DLD1 (cell line): ENCODE measurements around the gene LRRC8D.
"Not testable (repeated sequence)": the region's sequence is repeated elsewhere in the genome, so short reads cannot be mapped to it uniquely, and the experiment has no call there.

Experiments
- in situ Hi-C: cut with HindIII; loops from 2 replicates; pipeline ENCODE4 v1.10.0; 2017; ENCODE audit warnings: low sequenced_read_pairs

LRRC8D gene

GRCh38 chr1:89820422-89821321, at the start of gene LRRC8D:
Gene LRRC8D (plus strand): TSS chr1:89821032. CDS start chr1:89933069, 112,037 bp downstream.
- in situ Hi-C loops, result no loop called here

GRCh38 chr1:89771991-89772560, 48.8 kb upstream of the LRRC8D start:
- in situ Hi-C loops, result no loop called here

DNA sequence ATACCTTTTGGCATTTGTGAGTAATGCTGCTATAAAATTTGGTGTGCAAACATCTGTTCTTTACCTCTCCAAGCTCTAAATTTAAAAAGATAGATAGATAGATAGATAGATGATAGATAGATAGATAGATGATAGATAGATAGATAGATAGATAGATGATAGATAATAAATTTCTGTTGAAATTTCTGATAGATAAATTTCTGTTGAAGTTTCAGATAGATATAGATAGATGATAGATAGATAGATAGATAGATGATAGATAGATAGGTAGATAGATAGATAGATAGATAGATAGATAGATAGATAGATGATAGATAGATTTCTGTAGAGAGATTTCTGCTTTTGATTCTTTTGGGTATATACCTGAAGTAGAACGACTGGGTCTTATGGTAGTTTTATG, 44.7 kb upstream of the LRRC8D start:
- in situ Hi-C loops, result not testable (repeated sequence)

GRCh38 chr1:89777271-89777670, 43.6 kb upstream of the LRRC8D start:
- in situ Hi-C loops, result not testable (repeated sequence)

DNA sequence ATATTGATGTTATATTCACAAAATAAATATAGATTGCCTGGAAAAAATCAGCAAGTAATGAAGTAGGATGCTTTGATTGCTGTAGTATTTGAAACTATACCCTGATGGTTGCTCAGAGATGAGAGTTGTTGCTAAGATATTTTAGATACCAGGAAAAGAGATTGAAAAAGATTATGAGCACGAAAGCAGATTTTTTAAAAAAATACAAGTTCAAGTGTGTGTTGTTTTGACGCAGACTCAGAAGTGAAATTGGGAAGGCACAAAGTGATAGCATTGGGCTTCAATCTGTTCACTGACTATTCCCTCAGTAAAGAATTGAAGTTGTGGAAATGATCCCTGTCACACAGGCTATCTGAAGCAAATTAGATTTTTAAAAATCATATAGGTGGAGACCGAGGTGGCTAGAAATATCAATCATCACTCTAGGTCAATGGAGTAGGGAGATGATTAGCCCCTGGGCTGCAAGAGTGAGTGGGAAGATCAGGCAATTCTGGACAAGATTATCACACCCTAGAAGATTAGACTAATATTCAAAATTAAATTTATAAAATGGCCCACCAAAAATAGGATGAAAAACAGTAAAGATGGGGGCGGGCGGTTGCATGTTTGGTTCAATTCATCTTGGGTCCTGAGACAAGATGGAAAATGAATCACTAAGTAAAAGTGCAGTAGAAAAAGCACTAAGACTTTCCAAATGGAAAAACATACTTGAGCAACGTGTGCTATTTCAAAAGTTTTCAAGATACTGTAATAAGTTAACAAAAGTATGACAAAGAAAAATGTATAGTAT, 41.5 kb upstream of the LRRC8D start:
- in situ Hi-C loops, result no loop called here

DNA sequence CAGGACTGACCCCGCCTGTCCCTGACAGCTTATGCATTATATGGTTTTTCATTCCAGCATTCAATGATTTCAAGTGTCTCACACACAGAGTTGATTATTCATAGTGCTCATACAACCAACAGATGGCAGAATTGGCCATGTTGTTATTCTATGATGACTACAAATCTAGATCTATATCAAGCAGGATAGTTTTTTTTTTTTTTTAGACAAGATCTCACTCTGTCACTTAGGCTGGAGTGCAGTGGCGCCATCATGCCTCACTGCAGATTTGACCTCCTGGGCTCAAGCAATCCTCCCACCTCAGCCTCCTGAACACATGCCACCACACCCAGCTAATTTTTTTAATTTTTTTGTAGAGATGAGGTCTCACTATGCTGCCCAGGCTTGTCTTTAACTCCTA, 40.1 kb upstream of the LRRC8D start:
- in situ Hi-C loops, result no loop called here

GRCh38 chr1:89781494-89782126, 39.2 kb upstream of the LRRC8D start:
- in situ Hi-C loops, result no loop called here

- in situ Hi-C loops, result no loop called here
Observed at GRCh38 chr1:89786628-89787214, 34.1 kb upstream of the LRRC8D start.

DNA sequence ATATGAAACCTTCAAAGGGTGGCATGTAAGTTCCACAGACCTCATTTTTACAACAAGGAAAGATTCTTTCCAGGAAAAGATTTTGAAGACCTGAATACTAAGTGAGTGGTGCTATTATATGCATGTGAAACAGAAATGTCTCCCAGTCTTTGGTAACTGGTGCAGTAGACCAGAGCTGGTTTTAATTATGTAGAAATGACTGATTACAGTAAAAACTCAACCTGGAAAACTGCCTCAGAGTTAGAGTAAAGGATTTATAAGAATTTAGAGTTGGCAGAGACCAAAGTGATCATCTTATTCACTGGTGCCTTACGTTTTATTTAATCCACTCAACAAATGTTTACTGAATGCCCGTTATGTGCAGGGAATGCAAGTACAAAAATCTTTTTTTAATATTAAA, 30.2 kb upstream of the LRRC8D start:
- in situ Hi-C loops, result no loop called here

DNA sequence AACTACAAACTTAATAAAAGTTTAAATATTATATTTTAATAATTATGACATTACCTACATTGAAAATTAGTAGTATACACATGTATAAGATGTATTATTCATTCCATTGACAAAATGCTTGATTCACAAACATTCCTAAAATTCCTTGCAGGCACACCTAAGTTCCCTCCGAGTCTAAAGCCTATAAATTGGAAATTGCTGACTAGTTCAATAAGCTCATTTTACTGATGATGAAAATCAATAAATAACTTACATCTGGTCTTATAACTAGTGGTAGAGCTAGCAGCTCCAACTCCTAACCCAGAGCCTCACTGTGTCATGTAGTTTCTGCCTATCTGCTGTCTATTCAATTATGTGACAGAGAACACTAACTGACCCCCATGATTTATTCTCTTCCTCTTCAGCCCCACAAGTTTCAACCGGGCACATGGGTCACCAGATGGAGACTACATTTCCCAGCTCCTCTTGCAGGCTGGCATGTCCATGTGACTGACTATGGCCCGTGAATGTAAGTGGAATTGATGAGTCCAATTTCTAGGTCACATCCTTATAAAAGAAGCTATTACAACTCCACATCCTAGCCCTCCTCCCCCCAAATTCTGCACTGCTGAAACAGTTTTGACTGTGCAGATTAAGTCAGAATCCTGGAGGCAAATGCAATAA, 29.6 kb upstream of the LRRC8D start:
- in situ Hi-C loops, result no loop called here

DNA sequence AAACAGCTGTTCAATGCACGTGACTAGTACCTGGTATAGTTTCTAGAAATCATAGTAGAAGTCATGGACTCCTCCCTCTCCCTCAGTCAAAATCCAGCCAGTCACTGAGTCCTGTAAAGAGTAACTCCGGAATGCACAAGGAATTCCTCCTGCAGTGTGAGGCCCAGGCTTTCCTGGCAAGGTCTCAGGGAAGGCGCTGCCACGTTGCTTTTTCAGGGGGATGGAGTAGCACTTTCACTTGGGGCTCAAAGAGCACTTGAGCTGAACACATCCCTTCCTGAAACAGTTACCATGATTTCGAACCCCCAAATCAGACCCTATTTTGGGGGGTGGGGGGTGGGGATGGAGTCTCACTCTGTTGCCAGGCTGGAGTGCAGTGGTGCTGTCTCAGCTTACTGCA, 26.4 kb upstream of the LRRC8D start:
- in situ Hi-C loops, result no loop called here

DNA sequence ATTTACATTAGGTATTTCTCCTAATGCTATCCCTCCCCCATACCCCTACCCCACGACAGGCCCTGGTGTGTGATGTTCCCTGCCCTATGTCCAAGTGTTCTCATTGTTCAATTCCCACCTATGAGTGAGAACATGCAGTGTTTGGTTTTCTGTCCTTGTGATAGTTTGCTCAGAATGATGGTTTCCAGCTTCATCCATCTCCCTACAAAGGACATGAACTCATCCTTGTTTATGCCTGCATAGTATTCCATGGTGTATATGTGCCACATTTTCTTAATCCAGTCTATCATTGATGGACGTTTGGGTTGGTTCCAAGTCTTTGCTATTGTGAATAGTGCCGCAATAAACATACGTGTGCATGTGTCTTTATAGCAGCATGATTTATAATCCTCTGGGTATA, 25.3 kb upstream of the LRRC8D start:
- in situ Hi-C loops, result not testable (repeated sequence)

DNA sequence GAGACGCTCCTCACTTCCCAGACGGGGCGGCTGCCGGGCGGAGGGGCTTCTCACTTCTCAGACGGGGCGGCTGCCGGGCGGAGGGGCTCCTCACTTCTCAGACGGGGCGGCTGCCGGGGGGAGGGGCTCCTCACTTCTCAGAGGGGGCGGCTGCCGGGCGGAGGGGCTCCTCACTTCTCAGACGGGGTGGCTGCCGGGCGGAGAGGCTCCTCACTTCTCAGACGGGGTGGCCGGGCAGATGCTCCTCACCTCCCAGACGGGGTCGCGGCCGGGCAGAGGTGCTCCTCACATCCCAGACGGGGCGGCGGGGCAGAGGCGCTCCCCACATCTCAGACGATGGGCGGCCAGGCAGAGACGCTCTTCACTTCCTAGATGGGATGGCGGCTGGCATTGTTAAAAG, 23.0 kb upstream of the LRRC8D start:
- in situ Hi-C loops, result not testable (repeated sequence)

DNA sequence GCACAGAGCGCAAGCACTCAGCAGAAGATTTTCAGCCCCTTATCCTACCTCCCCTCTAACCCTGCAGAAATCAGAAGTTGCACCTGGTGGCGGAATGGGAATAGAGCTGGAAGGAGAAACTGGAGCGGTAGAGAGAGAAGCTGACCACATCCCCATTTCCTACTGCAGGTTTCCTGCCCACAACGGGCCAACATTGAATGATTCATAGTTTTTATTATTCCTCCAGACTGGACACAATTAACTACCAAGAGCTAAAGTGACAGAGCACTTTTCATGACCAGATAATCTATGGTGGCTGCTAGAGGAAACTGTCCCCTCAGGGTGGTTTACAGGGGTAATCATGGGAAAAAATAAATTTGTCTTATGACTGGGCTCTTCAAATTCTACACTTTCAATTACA, 21.3 kb upstream of the LRRC8D start:
- in situ Hi-C loops, result no loop called here

DNA sequence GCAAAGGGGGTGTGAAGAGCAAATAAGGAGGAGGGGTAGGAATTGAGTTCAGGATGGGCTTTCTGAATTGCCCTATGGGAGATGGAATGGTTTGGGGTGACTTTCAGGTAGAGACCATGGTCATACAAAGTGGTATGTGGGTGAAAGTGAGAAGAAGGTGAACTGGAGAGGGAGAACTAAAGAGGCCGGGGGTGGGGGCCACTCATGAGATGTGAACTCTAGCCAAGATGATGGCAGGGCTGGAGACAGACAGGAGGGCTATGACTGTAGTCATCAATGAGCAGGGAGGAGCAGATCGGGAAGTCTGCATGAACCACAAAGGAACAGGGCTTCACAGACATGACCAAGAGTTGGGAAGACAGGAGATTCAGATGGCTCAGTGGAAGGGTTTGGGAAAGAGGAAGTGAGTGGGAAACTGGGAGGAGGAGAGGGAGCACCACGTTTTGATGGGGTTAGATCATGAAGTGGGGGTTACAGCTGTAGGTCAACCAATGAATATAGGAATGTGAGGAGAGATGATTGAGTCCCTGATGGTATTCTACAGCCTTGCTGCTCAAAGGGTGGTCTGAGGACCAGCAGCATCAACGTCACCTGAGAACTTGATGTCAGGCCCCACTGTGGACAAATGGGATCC, 20.7 kb upstream of the LRRC8D start:
- in situ Hi-C loops, result no loop called here

DNA sequence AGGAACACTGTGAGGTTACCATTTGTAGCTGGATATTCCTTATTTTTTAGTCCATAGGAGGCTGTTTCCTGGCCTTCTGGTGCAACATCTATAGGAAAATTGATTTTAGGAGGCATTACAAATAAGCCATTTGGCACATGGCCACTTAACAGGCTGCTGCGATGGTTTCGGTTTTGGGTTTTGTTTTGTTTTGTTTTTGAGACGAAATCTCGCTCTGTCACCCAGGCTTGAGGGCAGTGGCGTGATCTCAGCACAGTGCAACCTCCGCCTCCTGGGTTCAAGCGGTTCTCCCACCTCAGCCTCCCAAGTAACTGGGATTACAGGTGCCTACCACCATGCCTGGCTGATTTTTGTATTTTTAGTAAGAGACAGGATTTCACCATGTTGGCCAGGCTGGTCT, 20.1 kb upstream of the LRRC8D start:
- in situ Hi-C loops, result no loop called here

DNA sequence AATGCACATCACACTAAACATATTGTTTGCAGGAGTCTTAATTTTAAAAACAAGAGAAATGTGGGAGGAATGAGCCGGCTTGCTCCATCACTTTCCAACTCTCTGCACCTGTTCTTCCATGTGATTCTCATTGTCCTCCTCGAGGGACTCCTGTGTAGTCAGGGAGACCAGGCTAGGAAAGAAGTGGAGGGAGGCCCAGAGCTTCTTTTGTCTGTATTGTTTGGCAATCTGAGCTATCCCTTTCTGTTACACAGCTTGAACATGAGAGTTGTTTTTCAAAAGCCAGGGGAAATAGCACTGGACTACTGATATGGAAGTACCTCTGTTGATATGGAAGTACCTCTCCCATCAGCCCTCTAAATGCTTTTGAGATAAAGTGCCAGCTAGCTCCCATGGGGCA, 18.8 kb upstream of the LRRC8D start:
- in situ Hi-C loops, result no loop called here

- in situ Hi-C loops, result no loop called here
Observed at GRCh38 chr1:89802841-89803240, 18.0 kb upstream of the LRRC8D start.

DNA sequence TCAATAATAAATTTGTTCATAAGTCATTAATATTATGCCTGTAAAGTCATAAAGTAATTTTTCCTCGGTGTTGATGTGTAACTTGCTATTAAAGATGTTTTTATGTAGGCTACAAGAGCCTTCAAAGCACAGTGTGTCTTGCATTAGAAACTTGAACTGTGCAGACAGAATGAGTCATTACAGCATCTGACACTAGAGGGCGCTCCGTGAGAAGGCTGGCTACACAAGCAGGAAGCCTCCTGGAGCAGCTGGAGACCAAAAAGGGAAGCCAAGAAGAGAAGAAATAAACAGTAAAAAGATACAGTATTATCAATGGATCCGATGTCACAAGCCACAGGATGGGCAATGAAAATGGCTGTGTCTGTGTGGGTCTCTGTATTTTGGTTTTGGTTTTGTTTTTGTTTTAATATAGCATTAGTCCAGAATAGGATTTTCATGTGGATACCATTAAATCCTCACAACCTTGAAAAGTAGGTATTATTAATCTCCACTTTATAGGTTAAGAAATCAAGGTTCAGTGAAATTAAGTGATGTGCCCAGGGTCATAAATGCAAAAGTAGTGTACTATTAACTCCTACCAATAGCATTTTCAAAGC, 16.1 kb upstream of the LRRC8D start:
- in situ Hi-C loops, result no loop called here
